Smooth muscle cell (in vitro differentiated cells): ENCODE results near the gene KATNAL2. TPM values are rescaled to one million over a fixed set of nuclear protein-coding genes. Genes with fewer than 3 reads are reported as not detected.

ENCODE experiments used
- DNase-seq: peaks from one replicate; lab custom pipeline; 2025; ENCODE audit not compliant: unreplicated experiment; lab: John Stamatoyannopoulos, UW
- H2AFZ ChIP-seq: fragments of 200-600 bp; sonication (generic); 2 replicates; pipeline ENCODE4 v1.6.0; 2016; ENCODE audit warnings: antibody characterized with exemption, low read depth, mild to moderate bottlenecking
- H3F3A ChIP-seq: fragments of 200-600 bp; sonication (generic); 2 replicates; pipeline ENCODE4 v1.6.0; 2017; ENCODE audit warnings: antibody characterized with exemption, low read depth
- H3K27ac ChIP-seq: fragments of 200-600 bp; sonication (generic); 2 replicates; pipeline ENCODE4 v1.5.1; 2016; ENCODE audit warnings: low read depth, mild to moderate bottlenecking
- H3K27me3 ChIP-seq: fragments of 200-600 bp; sonication (generic); 2 replicates; pipeline ENCODE4 v1.6.1; 2016; ENCODE audit warnings: low read depth, mild to moderate bottlenecking
- H3K36me3 ChIP-seq: fragments of 200-600 bp; sonication (generic); 2 replicates; pipeline ENCODE4 v1.5.1; 2016; ENCODE audit warnings: low read depth
- H3K4me1 ChIP-seq: fragments of 200-600 bp; sonication (generic); 2 replicates; pipeline ENCODE4 v1.5.1; 2016; ENCODE audit warnings: low read depth
- H3K4me2 ChIP-seq: fragments of 200-600 bp; sonication (generic); 2 replicates; pipeline ENCODE4 v1.6.0; 2016; ENCODE audit warnings: mild to moderate bottlenecking
- H3K4me3 ChIP-seq: fragments of 200-600 bp; sonication (generic); 2 replicates; pipeline ENCODE4 v1.5.1; 2016; ENCODE audit warnings: mild to moderate bottlenecking
- H3K79me2 ChIP-seq: fragments of 200-600 bp; sonication (generic); 2 replicates; pipeline ENCODE4 v1.6.0; 2016; ENCODE audit warnings: low read depth, mild to moderate bottlenecking
- H3K9ac ChIP-seq: fragments of 200-600 bp; sonication (generic); 2 replicates; pipeline ENCODE4 v1.6.0; 2016; ENCODE audit warnings: low read depth
- H3K9me3 ChIP-seq: fragments of 200-600 bp; sonication (generic); replicated peaks from 2 replicates; pipeline ENCODE4 v1.5.1; 2016; ENCODE audit warnings: low read depth
- H4K20me1 ChIP-seq: fragments of 200-600 bp; sonication (generic); 2 replicates; pipeline ENCODE4 v1.6.0; 2016; ENCODE audit warnings: low read depth
- WGBS: methylation state at CpG from one replicate; pipeline ENCODE4 v1.1.7; 2016; ENCODE audit warnings: low lambda C conversion rate; 5-methylcytosine and 5-hydroxymethylcytosine counted together
- polyA plus RNA-seq: library from polyadenylated mRNA; unstranded; fragments of >200 nt; fragmentation: Nextera tagmentation; extraction: Ambion mirVana; gene quantifications from 2 replicates; pipeline ENCODE4 v1.2.1, GENCODE V29; 2016
- total RNA-seq: library from RNA; depleted of rRNA; stranded (reverse); fragments of >200 nt; gene quantifications from 2 replicates; pipeline ENCODE4 v1.2.3, GENCODE V29; 2014
- TF ChIP-seq, protein P1 (sequence below): fragments of 200-600 bp; sonication (generic); IDR thresholded peaks from 2 replicates; pipeline ENCODE4 v1.5.1; 2017; ENCODE audit warnings: borderline replicate concordance, mild to moderate bottlenecking, antibody characterized with exemption; ENCODE audit not compliant: insufficient read depth, poor library complexity, severe bottlenecking

Gene KATNAL2
- total and polyA plus RNA-seq, 2 experiments from 2014 or later: 0.31 to 2.1 TPM

DNA sequence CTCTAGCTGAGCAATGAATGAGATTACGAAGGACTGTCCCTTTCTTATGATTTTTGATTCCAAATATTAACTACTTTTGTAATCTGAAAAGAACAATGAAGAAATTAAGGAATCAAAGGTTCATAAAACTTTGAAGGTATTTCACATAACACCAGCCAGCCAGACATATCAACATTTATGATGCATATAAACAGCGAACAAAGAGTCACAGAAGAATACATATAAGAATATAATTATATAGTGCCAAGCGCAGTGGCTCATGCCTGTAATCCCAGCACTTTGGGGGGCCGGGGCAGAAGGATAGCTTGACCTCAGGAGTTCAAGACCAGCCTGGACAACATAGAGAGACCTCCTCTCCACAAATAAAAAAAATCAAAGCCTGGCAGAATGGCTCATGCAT is 34.2 kb upstream of the KATNAL2 start:
- Histone ChIP-seq H3K9ac (no peak overlapping the region), H3K9me3 (peaks cover 2% of the 10 kb centered on the region), H3K4me1 (no peaks in the 10 kb centered on the region), H3K4me3 (no peak overlapping the region), H3K79me2 (peaks cover 46% of the 10 kb centered on the region), H3K27me3 (no peaks in the 10 kb centered on the region), H3K4me2 (no peak overlapping the region), H2AFZ (no peak overlapping the region), H3K27ac (no peak overlapping the region), H4K20me1 (peaks cover 14% of the 10 kb centered on the region), H3K36me3 (peaks cover under 1% of the 10 kb centered on the region), H3F3A (no peaks in the 10 kb centered on the region)
- 97% methylated on average over 4 of the region's 4 CpGs for WGBS
- no peak for DNase-seq
- TF ChIP-seq, protein P1, sequence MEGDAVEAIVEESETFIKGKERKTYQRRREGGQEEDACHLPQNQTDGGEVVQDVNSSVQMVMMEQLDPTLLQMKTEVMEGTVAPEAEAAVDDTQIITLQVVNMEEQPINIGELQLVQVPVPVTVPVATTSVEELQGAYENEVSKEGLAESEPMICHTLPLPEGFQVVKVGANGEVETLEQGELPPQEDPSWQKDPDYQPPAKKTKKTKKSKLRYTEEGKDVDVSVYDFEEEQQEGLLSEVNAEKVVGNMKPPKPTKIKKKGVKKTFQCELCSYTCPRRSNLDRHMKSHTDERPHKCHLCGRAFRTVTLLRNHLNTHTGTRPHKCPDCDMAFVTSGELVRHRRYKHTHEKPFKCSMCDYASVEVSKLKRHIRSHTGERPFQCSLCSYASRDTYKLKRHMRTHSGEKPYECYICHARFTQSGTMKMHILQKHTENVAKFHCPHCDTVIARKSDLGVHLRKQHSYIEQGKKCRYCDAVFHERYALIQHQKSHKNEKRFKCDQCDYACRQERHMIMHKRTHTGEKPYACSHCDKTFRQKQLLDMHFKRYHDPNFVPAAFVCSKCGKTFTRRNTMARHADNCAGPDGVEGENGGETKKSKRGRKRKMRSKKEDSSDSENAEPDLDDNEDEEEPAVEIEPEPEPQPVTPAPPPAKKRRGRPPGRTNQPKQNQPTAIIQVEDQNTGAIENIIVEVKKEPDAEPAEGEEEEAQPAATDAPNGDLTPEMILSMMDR: no peak

DNA sequence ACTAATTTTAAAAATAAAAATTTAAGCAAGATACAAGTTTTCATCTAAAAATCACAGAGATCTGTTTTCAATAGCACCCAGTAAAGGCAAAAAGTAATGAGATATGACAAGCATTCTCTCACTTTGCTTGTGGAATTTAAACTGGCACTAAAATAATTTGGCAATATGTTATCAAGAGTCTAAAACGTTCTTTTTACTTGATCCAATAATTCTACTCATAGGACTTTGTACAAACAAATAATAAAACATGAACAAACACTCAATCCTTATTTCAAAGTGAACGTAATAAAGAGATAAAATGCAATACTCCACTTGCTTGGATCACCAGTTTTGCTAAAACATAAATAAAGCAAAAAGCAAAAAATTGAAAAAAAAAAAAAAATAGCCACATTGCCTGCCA is 30.5 kb upstream of the KATNAL2 start:
- H3K9me3 ChIP-seq: peaks cover 12% of the 10 kb centered on the region
- DNase-seq: no peak
- no peak overlapping the region for H2AFZ ChIP-seq
- H3F3A ChIP-seq: no peaks in the 10 kb centered on the region
- H3K36me3 ChIP-seq: peaks cover 25% of the 10 kb centered on the region
- peaks cover 50% of the 10 kb centered on the region for H3K79me2 ChIP-seq
- no peaks in the 10 kb centered on the region for H3K4me1 ChIP-seq
- no peak overlapping the region for H3K9ac ChIP-seq
- TF ChIP-seq, protein P1: no peak
- H3K27me3 ChIP-seq: no peaks in the 10 kb centered on the region
- WGBS: 83% methylated on average over 2 of the region's 2 CpGs
- H4K20me1 ChIP-seq: peaks cover 22% of the 10 kb centered on the region
- H3K27ac ChIP-seq: no peak overlapping the region
- H3K4me2 ChIP-seq: no peak overlapping the region
- no peak overlapping the region for H3K4me3 ChIP-seq

DNA sequence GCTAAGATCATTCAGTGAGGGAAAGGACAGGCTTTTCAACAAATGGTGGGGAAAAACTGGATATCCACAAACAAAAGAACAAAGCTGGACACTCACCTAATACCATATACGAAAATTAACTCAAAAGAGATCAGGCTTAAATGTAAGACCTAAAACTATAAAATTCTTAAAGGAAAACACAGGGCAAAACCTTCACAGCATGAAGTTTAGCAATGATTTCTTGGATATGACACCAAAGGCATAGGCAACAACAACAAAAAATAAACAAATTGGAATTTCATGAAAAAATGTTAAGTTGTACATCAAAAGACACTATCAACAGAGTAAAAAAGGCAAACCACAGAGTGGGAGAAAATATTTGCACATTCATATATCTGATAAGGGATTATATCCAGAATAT is 28.4 kb upstream of the KATNAL2 start:
- Histone ChIP-seq H3K4me2 (no peak overlapping the region), H3K79me2 (peaks cover 65% of the 10 kb centered on the region)
- 87% methylated on average over 1 of the region's 1 CpG for WGBS

DNA sequence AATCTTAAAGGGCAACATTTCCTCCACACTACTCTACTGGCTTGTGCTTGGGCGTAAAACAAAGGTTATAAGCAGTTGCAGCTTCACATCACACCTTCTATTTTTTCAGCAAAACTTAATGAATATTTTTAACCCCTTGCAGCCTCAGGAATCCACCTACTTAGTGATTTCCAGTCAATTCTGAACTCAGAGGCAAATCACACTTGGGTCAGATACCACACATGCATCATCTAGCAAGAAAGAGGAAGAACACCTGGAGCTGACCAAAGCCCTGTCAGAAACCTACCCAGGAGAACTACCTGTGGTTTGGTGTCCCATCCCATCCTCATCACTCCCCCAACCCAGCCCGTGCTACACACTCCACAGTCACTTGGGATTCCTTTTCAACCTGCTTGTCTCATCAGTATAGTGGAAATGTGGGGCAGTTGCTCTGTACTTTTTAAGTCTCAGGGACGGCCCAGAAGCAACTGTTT is 25.6 kb upstream of the KATNAL2 start:
- WGBS: 96% methylated on average over 3 of the region's 3 CpGs
- H3K4me2 ChIP-seq: no peak overlapping the region
- no peaks in the 10 kb centered on the region for H3K4me1 ChIP-seq
- H3K36me3 ChIP-seq: peaks cover 25% of the 10 kb centered on the region
- H4K20me1 ChIP-seq: peaks cover 46% of the 10 kb centered on the region
- H3K4me3 ChIP-seq: no peak overlapping the region
- no peak overlapping the region for H3K9ac ChIP-seq
- H3K79me2 ChIP-seq: peaks cover 67% of the 10 kb centered on the region
- H3K27me3 ChIP-seq: no peaks in the 10 kb centered on the region
- no peak overlapping the region for H3K27ac ChIP-seq
- H3F3A ChIP-seq: no peaks in the 10 kb centered on the region
- no peak for DNase-seq
- peaks cover 12% of the 10 kb centered on the region for H3K9me3 ChIP-seq
- TF ChIP-seq, protein P1: no peak
- H2AFZ ChIP-seq: no peak overlapping the region

More for the DNA sequence above, 28.4 kb upstream of the KATNAL2 start:
- no peaks in the 10 kb centered on the region for H3F3A ChIP-seq
- H3K4me1 ChIP-seq: no peaks in the 10 kb centered on the region
- TF ChIP-seq, protein P1: no peak
- H3K4me3 ChIP-seq: no peak overlapping the region
- peaks cover 28% of the 10 kb centered on the region for H4K20me1 ChIP-seq
- peaks cover 25% of the 10 kb centered on the region for H3K36me3 ChIP-seq
- no peak overlapping the region for H3K27ac ChIP-seq
- no peak overlapping the region for H2AFZ ChIP-seq
- H3K27me3 ChIP-seq: no peaks in the 10 kb centered on the region
- H3K9me3 ChIP-seq: peaks cover 12% of the 10 kb centered on the region
- H3K9ac ChIP-seq: no peak overlapping the region
- no peak for DNase-seq
